Fibroblast of lung (primary cell): ENCODE measurements around the gene ASTL.

Experiments
- CTCF ChIP-seq, 2 donors: IDR thresholded peaks in 1 of 2; conservative IDR thresholded peaks in 1 of 2; 1 replicate in 1 of 2; 2 replicates in 1 of 2; pipeline ENCODE4 v1.5.1; 2011 to 2012; ENCODE audit warnings: low read length in 2 of 2, control low read depth in 1 of 2, inconsistent platforms in 1 of 2, low read depth in 1 of 2, mild to moderate bottlenecking in 1 of 2
- EZH2 ChIP-seq: IDR thresholded peaks from 2 replicates; pipeline ENCODE4 v1.5.1; 2012; ENCODE audit warnings: low read length, control low read depth, mild to moderate bottlenecking; ENCODE audit errors: missing control alignments

GRCh38 chr2:96075199-96075771, 63.0 kb downstream of the ASTL start:
- TF ChIP-seq CTCF (conservative IDR thresholded peaks at IDR 0.05 in 1 of 2, IDR thresholded peaks at IDR 0.05 in 1 of 2; ENCODE audit: low read depth in 1 of 2, low read length in 2 of 2) (no peak), EZH2 (no peak)
